COLO829 (cell line): Measurements from ENCODE around the gene KCNJ6.
"Not testable (repeated sequence)": the region's sequence is repeated elsewhere in the genome, so short reads cannot be mapped to it uniquely, and the experiment has no call there.

Experiments
- DNase-seq: peaks from one replicate; pipeline ENCODE4 v3.0.0; 2012; ENCODE audit warnings: low spot score

The KCNJ6 gene

DNA sequence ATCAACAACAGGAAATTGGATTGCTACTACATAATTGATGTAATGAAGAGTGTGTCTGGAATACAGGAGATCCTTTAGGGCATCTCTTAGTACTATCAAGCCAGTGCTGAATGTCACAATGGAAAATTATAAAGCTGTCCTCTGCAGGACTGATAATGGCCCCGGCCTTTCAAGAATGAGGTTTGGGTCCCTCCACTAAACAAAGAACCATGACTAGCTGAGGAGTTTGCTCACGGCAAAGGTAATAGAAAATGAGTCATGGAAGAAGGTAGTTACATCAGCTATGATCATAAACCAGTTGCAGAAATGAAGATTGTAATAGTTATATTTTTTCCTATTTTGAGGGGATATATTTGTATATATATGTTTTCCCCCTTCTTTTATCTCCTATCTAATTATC lies 145.8 kb downstream of the KCNJ6 start:
- DNase-seq = no peak

DNA sequence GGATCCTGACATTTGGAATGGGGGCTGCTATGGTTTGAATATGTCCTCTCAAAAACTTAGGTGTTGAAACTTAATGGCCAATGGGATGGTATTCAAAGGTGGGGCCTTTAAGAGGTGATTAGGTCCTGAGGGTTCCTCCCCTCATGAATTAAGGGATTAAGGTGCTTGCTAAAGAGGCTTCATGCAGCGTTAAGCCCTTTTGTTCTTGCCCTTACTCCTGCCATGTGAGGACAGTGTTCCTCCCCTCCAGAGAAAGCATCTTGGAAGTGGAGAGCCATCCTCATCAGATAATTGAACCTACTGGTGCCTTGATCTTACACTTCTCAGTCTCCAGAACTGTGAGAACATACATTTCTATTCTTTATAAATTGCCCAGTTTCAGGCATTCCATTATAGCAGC lies 146.6 kb downstream of the KCNJ6 start:
- DNase-seq = no peak

DNA sequence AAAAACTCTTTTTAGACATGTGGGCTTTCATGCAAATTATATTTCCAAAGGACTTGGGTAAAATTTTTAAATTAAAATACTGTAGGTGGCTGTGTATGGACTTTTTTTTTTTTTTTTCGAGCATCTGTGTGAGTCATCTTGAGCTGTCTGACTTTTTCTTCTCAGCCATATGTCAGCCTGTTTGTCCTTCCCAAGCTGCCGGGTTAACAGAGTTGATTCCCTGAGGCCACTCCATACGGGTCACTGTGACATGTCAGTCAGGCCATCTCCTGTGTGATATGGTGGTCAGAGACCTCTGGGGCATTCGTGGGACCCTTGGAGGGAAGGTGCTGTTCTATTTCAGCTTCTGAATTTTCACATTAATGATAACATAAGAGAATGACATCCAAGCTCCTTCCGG lies 148.3 kb downstream of the KCNJ6 start:
- DNase-seq = no peak

DNA sequence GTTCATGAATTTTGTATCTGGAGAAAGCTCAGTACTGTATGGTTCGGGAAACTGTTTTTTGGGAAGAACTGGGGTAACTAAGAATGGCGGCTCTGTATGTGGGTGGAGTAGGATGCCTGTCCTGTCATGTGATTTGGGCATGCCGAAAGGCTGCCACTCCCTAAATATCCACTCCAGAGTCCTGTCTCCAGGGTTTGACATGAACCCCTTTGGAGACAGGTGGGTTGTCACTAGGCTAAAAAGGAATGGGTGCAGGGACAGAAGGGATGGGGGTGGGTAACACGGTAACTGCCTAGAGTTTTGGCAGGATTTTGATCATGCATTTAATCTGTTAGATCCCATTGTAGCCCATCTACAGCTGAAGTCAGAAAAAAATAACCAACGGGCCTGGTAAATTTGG lies 150.1 kb downstream of the KCNJ6 start:
- no peak for DNase-seq

DNA sequence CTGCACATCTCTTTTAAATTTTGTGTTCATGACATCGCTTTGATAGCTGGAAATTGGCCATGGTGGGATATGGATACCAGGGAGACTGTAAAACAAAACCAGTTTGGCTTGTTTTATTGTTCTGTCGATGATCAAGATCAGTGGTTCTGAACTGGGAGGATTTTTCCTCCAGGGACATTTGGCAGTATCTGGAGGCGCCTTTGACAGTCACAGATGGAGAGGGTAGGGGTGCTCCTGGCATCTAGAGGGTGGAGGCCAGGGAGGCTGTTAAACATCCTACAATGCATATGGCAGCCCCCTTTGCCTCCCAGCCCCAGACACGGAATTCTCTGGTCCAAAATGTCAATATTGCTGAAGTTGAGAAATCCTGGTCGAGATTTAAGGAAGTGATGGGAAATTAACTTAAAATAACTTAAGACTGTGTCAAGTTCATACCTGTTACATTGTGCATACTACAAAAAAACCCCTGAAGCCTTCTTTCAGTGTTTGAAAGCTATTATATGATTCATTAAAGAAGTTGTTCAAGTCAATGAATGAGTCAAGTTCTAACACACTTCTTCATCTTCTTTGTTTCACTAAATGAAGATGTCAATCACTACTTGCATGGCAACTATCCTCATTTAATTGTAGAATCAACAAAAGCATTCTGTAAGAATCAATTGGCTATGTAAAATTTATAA lies 150.9 kb downstream of the KCNJ6 start:
- DNase-seq = no peak

DNA sequence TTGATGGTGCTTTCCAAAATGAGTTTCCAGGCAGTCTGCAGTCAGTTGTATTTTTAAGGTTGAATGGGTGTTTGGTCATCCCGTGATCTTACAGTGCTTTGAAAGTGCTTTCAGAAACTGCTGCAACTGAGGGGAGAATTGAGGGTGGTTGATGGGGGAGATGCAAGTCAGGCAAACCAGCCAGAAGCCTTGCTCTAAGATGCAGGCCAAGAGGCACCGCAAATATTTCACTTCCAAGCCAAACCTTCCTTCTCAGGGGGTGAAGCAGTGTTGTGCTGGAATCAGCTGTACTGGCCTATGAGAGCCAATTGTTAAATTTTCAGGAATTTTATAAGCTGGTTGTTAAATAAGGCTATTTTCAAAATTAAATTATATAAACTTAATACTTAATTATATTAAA lies 151.6 kb downstream of the KCNJ6 start:
- no peak for DNase-seq

DNA sequence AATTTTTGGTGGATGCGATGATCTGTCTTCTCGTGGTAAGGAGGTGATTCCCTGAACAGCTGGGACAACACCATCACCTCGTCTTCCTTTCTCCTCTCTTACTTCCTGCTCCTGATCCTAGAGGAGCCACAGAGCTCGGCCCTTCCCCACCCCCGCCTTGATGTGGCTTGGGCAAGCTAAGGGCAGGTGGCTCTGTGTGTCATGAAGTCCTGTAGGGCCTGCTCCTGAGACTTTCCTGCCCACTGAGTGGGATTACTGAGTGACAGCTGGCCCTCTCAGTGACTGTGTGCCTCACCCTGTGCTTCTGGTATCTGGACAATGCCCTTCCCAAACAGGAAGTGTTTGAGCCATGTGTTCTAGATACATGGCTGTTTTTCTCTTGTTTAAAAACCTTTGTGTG lies 153.0 kb downstream of the KCNJ6 start:
- DNase-seq = no peak

DNA sequence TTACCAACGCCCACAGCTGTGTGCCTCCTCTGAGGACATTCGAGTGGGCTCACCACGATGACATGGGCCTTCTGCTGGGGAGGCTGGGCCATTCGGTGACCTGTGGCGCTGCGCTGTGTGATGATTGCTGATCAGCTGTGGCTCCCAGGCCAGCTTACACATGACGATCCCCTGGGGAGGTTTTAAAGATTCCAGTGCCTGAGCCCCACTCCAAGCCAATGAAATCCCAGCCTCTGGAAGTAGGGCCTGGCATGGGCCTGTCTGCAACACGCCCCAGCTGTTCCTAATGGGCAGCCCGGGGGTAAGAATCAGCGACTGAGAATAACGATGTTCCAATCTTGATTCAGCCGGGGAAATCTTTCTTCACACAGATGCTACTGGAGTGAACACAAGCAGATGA lies 153.7 kb downstream of the KCNJ6 start:
- DNase-seq = no peak

DNA sequence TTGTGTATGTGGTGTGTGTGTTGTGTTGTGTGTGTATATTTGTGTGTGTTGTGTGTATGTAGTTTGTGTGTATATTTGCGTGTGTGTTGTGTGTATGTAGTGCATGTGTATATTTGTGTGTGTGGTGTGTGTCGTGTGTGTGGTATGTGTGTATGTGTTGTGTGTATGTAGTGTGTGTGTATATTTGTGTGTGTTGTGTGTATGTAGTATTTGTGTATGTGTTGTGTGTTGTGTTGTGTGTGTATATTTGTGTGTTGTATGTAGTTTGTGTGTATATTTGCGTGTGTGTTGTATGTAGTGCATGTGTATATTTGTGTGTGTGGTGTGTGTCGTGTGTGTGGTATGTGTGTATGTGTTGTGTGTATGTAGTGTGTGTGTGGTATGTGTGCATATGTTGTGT lies 154.9 kb downstream of the KCNJ6 start:
- DNase-seq = not testable (repeated sequence)

DNA sequence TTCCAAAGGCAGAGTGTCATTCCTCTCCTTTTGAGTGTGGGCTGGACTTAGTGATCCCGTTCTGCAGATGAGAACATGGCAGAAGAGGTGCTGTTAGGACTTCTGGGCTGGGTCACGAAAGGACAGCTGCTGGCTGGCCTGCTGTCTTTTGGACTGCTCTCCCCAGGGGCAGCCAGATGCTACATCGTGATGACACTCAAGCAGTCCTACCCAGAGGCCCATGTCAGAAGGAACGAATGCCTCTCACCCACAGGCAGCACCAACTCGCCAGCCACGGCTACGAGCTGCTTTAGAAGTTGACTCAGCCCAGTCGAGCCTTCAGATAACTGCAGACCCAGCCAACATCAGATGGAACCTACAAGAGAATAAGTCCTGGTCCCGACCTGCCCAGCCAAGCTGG lies 156.5 kb downstream of the KCNJ6 start:
- DNase-seq = no peak

DNA sequence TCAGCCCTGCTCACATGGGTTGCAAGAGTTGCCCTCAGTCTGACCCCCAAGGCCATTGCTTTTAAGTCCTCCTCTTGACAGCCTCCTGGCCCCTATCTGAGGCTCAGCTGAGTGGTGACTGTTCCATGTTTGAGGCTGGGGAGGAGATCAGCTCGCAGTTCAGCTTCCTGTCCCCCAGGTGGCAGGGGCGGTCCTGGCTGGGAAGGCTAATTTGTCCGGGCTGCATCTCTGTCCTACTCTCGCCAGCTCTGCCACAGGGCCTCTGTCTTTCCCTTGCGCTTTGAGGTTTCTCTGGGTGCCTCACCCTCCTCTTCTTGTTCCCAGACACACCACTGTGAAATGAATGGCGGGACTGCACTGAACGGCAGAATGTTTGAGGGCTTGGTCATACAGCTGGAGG lies 157.3 kb downstream of the KCNJ6 start:
- DNase-seq = no peak

DNA sequence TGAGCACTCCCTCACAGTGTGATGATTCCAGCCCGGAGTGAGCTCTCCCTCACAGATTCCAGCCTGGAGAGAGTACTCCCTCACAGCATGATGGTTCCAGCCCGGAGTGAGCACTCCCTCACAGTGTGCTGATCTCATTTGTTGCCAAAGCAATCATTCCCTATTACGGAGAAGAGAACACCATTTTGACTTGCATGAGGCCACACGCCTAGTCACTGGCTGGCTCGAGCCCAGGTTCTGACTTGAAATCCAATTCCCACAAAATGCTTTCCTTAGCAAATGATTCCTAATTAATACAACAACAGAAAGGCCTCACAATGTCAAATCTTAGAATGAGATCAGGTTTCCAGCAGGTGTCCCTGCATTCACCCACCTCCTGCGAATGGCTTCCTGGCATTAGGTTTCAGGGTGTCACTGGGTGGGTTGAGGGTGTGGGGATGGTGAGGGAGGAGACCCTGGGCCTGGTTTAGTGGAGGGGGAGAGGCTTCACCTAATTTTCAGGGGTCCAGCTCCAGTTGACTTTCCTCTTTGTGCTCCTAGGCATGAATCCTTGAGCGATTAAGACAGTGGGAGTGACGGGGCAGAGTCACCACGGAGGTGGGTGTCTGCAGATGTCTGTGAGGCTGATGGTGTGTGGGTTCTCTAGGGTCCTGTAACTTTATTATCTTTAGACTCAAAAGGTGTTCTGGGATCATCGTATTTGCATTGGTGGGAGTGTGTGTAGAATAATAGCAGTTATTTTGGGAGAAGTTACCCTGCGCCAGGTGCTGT lies 158.5 kb downstream of the KCNJ6 start:
- no peak for DNase-seq

DNA sequence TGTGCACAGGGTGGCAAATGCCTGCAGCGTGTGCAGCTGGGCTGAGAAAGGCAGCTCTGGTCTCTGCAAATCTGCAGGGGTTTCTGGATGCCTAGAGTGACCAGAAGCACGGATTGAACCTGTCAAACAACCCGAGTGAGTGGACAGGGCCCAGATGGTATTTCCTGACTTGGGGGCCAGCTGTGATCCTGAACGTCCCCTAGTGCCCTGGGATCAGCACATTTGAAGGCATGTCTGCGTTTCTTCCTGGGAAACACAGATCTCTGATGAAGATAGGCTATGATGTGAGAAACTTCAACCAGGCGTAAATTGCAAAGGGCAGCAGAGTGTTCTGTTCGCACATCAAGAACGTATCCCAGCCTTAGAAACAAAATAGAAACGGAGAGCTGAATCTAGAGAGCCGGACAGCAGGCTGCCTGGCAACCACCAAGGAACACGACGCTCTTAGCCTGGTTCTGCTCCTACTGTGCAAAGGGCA lies 163.1 kb downstream of the KCNJ6 start:
- no peak for DNase-seq

DNA sequence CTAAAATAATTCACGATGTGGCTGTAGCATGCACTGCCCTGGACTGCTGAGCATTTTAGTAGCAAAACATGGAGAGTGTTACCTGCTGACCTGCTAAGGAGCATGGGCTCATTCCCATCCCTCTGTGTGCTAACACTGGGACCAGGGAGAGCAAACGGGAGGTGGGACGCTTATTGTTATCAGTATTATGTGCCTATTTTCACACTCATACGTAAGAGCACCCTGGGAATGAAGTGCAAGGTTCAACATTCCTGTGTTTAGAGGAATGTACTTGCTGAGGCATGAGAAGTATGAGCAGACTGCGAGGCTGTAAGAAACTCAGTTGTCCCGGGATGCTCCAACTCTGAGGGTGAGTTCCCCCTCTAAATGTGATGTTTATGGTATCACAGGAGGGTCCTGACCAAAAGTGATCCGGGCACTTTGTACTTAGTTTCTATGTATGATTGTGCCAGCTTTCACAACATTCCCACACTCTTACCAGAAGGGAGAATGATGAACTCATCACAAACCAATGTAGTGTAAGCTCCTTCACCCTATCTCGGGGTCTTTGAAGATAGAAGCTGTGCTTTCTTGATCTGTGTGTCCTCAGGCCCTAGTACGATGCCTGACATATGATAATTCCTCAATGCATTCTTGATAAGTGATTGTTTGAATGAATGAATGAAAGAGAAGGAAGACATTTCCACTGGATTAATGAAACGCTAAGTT lies 164.8 kb downstream of the KCNJ6 start:
- DNase-seq = no peak

DNA sequence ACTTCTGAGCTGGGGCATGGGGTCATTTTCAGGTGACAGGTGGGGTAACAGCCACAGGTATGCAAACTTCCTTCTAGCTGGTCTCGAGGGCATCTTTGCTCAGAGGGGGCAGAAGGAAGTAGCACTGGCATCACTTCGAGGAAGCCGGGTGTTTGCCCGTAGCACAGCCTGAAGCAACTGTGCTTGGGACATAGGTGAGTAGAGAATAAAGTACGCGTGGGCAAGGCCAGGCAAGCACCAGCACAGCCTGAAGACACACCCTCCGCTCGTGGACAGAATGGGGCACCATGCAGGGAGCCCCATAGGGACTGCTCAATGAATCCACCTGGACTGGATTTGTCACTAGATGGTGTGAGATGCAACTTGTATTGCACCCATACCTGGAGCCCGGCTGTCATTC lies 167.1 kb downstream of the KCNJ6 start:
- no peak for DNase-seq

DNA sequence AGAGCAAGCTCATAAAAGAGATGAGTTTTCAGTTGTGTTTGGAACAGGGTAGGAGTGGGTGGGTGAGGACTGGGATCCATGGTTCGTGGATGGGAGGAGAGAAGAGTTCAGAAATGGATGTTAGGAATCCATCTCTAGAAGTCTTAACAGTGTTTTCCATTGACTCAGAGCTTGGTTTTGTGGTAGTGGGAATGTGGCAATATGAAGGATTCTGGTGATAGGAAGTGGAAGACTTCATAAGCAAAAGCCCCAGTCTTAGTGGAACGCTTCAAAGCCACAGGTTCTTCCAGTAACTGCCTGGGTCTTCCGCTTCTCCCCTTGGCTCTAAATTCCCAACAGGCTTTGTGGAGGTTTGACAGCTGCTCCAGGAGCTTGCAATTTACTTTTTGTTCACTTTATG lies 167.9 kb downstream of the KCNJ6 start:
- no peak for DNase-seq

DNA sequence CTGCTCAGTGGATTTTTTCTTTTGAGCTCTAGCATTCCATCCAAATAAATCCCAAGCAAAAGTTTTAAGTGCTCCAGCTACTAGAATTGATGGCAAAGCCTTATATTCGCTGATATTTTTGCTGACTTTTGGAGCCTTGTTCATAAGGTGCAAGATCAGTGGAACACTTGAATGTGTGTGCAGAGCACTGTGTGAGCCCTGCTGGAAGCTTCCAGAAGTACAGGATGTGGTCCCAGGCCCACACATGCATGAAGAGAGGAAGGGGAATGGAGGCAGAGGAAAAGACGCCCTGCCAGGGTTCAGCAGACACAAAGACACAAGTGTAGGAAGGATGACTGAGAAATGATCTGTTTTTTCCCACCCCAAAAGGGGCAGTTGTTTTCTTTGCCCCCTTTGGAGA lies 169.4 kb downstream of the KCNJ6 start:
- no peak for DNase-seq

DNA sequence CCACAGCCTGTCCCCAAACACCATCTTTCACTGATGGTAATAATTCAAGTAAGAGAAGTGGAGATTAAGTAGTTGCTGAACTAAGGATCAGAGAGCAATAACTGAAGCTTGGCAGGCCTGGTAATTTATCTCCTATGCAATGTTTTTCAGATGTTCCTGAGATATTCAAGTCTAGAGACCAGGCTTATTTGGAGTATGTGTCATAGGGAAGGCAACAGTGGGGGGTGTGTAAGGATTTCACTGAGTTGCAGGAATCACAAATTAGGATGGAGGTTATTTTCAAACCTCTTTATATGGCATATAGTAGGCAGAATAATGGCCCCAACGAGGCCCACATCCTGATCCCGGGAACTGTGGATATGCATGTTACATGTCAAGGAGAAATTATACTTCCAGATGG lies 171.7 kb downstream of the KCNJ6 start:
- no peak for DNase-seq

DNA sequence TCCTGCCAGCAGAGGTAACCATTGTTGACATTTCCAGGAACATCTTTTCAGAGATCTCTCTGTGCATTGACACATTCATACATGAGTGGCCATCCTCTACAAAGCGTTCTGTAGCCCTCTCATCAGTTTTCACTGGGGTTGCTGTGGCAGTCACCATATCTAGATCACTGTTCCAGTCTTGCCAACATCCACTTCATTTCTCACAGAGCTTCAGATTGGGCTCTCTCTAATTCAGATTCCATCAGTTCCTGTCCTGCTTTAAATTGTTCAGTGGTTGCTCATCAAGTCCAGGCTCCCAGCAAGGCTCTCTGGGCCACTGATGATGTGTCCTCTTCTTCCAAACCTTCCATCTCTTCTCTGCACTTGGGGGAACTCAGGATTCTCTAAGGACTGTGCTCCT lies 173.7 kb downstream of the KCNJ6 start:
- DNase-seq = no peak

DNA sequence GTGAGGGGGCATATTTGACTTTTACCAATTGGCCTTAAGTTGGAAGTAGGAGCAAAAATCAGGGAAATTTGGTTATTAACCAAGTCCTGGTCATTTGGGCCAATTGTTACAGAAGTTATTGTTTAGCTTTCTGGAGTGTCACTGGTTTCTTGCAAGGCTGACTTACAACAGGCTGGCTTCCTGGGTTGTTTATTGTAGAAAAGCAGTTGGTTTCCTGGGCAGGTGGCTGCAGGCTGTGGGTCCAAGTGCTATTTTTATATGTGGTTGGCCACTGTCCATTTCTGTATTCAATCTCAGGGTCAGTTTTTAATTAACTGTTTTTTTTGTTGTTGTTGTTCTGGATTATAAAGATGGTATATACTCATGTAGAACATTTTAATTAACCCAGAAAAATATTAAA lies 174.1 kb downstream of the KCNJ6 start:
- no peak for DNase-seq

DNA sequence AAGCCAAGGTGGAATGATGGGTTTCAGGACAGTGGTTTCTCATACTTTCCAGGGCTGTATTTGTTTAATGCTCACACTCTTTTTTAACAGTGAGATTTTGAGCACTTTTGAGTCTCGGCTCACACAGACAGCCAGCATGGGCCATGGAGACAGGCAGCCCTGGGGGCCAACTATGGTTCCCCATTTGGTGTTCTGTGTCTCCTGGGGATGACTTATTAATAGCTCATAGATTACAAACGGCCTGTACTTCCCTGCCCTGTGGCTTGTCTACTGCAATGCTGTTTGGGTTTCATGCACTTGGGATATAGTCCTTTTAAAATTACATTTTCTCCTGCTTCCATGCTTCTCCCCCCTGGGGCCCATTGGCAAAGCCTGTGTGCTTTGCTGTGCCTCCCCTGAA lies 178.3 kb downstream of the KCNJ6 start:
- no peak for DNase-seq

DNA sequence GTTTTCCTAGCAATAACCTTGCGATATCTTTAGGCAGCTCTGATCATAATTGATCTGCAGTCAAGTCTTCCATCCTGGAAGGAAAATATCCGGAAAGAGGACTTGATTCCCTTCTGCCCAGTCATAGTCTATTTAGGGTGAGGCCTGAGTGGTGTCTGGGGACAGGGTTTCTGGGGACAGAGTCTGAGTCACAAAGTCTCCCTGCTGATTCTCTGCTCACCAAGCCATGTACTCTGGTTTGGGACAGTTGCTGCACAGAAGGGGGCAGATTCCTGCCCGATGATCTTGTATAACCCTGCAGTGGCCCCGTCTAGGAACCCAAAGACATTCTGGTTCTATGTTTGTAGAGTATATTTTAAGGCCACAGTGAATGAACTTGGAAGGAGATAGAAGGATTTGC lies 178.8 kb downstream of the KCNJ6 start:
- DNase-seq = no peak

DNA sequence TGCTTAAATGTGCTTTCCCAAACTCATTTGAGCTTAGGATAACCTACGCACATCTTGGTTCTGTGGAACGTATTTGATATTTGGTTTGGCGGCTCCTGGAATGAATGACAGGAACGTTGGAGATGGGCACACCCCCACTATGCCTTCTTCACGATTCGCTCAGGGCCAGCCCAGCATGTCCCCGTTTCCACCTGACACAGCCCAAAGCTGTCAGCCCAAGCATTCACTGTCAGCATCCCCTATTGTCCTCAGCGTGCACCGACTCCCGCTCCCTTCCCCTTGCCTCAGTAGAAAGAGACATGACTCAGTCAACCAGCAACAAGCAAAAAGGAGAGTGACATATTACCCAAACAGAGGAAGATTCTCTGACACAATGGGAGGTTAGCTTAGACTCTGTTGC lies 181.4 kb downstream of the KCNJ6 start:
- DNase-seq = no peak
